Fibroblast of the conjunctiva (primary cell): ENCODE data around the gene KLF6.
"Not testable (repeated sequence)": the region's sequence is repeated elsewhere in the genome, so short reads cannot be mapped to it uniquely, and the experiment has no call there.

Experiments
- DNase-seq: peaks from one replicate; pipeline ENCODE4 v3.0.0-alpha.2; 2010; ENCODE audit warnings: low read depth

Gene KLF6

DNA sequence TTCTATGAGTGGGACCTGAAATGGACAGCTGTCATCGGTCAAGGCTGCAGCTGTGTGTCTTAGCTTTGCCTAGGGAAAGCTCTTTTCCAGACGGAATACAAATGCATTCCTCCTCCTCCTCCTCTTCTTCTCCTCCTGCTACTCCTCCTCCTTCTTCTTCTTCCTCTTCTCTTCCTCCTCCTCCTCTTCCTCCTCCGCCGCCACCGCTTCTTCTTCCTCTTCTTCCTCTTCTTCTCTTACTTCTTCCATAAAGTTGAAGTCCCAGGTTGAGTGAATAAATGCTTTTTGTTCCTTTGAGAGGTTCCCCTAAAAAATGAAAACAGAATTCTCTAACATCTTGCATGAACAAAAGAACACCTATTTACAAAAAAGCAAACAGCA is 28.7 kb downstream of the KLF6 start:
- DNase-seq, result no peak

DNA sequence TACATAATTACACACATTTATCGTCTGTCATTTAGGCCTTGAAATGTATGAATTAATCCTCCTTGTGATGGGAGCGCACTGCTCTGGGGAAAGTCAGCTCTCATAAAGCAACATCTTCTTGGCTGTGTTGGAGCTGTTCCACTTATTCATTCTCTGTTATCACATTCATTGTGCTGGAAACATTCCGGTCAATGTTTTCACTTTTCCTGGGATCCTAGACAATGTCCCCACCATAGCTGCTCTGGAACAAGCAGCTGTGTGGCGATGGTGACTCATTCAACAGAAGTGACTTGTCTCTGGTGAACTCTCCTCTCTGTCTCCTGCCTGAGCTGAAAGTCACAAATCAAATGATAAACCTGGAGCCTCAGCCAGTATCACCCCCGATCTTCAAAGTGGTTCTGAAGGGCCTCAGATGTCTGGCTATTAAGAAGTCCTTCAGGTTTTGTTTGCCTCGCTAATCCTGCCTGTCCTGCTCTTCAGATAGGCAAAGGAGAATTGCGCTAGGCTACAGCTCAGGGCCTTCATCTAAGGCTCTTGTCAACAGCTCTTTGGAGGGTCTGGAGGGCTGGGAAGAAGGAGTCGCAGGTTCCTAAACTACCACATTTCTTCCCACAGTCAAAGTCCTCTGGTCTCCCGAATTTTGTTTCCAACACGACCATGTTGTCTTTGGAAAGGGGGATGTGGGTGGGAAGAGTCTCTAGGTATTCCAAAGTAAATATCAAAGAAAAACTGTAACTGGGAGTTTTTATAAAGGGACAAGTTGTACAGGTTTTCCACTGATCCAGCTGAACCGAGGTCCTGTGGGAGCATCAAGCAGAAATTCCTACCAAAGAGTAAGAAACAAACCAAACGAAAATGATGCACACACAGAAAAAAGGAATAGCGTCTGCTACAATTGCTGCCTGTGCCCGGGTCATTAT is 29.3 kb downstream of the KLF6 start:
- no peak for DNase-seq

DNA sequence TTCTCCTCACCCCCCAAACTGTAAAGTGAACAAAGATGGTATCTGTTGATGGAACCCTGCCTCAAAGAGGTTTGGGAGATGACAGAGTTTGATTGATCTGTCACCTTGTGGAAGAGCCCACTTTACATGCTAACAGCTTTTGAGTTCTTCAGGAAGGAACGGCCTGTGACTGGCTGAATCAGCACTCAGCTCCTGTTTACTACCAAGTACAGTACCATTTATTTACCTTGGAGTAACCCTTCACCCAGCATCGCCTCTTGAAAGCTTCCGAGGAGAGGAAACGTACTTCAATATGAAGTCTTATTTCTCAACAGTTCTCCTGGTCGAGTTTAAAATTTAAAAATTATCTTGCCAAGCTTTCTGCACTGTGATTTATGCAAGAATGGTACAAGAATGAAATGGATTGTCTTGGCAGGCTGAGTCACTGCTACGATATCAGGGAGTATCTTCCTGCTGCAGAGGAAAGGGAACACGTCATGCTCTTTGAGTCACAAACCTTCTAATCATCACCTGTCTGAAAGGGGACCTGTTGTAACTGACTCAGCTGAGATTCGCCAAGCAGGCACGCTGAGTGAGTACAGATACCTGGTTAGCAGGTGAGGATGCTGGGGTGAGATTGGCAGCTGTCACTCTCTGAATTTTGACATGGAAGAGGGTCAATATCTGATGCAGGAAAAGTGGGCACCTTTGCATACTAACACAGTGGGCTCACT is 30.1 kb downstream of the KLF6 start:
- no peak for DNase-seq

DNA sequence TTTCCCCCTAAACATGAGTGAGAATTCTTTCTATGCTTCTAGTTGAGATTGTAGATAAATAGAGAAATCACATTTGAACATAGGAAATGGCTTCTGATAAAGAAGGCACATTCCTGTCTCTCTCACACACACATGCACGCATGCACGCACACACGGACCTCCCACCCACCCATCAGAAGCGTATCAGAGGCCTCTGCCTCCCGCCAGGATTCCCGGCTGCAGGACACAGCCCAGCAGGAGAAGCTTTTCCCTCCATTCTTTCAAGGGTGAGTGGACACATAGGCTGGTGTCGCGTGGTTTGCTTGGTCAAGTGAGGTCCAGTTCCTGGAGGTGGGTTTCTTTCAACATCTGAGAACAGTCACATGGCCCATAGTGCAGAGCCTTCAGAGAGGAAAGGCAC is 34.2 kb downstream of the KLF6 start:
- no peak for DNase-seq

DNA sequence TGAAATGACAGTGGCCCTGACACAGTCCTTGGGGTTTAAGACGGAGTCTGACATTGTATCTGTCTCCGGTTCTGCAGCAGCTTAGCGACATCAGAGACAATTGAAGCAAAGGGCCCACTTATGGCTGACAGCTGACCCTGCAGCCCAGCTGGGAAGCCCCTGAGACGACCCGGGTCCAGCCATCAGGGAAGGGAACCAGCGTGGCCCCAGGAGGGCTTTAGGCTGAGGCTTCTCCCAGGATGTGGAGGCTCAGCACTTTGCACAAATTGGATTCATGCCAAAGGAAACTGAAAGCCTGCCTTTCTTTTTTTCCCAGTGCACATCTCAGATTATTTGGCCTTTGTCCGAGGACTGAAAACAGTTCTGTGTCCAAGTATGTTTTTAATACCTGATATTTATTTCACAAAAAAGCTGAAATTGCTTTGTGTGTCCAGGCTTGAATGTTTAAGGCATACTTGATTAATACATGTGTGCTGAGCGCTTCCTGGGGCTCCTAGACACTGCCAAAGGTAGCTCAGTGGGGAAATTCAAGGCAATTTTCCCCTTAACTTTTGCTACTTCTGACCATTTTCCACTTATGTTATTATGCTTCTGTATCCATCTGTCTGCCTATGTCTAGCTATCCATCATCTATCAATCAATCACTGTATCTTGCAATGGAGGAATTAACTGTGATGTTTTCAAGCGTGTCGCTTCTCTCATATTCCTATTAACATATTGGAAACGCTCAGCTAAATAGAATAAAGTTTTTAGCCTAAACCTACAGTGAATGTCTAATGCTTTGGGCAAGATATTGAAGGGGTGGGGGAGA is 34.8 kb downstream of the KLF6 start:
- DNase-seq, result no peak

DNA sequence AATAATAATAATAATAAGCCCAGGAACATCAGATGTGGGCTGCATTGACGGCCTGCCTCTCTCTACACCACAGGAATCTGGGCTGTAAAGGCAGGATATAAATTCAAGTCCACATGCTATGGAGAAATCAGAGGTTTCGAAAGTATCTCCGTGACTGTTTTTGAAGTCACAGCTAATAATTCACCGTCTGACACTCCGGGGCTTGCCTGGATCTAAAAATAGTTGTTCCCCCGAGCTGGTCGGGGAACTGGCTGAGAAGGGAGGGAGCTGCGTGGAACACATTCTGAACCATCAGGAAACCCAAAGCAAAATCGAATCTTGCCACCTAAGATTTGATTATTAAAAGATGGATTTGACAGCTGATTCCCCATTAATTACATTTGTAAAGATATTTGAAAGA is 35.4 kb downstream of the KLF6 start:
- no peak for DNase-seq

DNA sequence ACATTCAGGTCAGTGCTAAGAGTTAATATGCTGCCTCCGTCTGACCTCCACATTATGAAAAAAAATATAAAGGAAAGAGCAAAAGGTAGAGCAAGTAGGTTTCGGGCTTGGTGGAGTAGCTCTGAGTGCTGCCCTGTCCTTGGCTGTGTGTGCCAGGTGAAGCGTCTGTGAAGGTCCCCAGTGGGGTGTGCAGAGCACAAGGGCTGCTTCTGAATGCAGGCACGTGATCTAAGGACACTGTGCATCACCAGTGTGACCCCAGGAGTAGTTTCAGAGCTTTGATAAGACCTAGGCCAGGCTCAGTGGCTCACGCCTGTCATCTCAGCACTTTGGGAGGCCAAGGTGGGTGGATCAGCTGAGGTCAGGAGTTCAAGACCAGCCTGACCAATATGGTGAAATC is 36.0 kb downstream of the KLF6 start:
- DNase-seq, result no peak

DNA sequence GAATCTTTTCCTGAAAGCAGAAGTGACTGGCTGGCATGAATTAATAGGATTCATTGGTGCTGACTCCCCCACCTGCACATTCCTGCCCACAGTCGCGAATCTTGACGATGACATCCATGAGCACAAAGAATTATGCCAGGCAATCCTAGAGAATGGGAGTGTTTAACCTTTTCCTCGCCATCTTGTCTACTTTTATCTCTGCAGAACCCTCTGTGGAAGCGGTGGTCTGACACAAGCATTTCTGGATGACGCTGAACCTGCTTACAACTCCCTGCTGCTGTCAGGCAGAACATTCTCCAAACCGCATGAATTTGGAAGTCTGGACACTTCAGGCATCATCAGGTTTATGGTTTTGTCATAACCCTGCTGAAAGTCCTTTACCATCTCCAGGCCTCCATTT is 36.5 kb downstream of the KLF6 start:
- DNase-seq, result no peak

DNA sequence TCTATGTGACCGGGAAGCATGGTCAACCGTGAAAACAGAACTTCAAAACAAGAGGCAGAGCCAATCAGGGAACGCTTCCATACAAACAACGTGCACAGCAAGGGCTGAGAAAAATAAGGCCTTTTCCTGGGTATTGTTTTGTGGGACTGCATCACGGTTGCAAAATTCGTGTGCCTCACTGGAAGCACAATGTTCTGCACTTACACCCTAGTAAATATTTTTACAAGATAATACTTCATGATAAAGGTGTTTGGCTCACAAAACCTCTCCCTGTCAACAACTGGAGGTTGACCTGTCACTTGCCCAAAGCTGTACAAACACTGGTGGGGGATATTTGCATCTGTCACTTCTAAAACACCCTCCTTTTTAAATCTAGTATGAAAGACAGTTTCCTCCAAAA is 37.0 kb downstream of the KLF6 start:
- no peak for DNase-seq

DNA sequence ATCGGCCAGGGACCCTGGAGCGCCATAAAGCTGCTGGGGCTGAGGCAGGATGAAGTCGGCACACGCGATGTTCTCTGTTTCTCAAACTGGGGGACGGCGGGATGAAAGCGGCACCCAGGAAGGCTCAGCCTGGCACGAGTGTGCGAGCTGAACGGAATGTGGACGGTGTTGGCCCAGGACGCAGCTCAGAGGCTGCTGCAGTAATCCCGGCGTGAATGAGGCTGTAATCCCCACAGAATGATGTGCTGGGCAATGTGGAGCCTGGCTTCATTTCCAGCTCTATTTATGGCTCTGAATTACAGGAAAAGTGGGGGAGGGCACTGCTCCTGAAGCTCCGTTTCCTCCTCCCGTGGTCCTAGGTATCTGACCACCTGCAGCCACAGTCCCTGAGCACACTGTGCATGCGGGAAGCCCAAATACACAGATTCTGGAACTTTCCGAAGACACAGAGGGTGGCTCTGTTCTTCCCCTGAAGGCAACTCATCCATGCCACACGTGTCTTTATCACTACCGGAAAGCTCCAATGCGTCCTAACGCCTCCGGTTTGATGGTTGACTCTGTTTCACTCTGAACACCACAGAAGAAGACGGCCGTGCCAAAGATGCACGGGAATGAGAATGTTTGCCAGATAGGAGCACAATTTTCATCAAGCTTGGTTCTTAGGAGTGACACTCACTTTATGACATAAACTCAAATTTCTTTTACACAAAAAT is 37.6 kb downstream of the KLF6 start:
- no peak for DNase-seq

DNA sequence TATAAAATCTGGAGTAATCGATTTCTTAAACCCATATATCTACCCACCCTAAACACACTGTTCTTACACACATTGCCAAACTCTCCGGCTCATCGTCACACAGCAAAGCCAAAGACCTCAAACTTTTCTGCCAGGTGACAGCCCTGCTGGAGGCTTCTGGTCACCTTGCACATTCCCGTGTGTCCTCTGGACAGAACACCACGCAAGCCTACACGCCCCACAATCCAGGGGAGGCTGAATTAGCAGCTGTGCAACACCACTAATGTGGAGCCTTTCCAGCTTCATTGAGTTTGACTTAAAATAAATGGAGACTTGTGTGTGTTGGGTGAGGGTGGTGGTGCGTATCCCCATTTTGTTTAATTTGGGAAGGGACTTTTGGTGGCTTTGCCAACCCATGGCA is 38.4 kb downstream of the KLF6 start:
- DNase-seq, result no peak

DNA sequence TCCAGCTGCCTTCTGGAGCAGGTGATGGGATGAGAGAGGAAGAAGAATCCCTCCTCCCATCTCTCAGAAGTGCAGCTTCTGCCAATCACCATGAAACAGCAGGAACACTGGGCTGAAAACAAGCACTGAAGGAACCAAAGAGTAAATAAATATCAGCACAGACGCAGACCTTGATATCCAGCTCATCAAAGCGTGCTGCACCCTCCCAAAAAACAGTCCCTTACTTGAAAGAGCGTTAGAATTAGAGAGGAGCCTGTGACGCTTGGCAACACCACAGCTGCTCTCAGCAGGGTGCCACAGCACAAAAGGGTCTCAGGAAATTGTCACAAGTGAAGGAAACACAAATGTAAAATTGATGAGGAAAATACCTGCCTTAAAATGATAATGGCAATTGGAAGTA is 39.5 kb downstream of the KLF6 start:
- no peak for DNase-seq

DNA sequence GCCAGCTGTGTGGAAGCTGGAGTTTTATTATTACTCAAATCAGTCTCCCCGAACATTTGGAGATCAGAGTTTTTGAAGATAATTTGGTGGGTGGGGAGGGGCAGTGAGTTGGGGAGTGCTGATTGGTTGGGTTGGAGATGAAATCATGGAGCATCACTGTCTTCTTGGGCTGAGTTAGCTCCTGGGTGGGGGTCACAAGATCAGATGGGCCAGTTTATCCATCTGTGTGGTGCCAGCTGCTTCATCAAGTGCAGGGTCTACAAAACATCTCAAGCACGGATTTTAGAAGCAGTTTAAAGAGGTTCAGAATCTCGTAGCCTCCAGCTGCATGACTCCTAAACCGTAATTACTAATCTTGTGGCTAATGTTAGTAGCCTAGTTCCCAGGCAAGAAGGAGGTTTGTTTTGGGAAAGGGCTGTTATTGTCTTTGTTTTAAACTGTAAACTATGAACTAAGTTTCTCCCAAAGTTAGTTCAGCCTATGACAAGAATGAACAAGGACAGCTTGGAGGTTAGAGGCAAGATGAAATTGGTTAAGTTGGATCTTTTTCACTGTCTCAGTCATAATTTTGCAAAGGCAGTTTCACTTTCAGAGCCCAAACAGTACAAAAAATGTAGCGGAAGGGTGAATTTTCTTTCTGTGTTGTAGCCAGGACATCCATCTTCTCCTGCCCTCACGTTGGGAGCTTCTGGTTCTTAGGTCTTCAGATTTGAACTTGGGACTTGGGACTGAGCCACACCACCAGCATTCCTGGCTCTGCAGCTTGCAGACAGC is 43.1 kb downstream of the KLF6 start:
- DNase-seq, result no peak

DNA sequence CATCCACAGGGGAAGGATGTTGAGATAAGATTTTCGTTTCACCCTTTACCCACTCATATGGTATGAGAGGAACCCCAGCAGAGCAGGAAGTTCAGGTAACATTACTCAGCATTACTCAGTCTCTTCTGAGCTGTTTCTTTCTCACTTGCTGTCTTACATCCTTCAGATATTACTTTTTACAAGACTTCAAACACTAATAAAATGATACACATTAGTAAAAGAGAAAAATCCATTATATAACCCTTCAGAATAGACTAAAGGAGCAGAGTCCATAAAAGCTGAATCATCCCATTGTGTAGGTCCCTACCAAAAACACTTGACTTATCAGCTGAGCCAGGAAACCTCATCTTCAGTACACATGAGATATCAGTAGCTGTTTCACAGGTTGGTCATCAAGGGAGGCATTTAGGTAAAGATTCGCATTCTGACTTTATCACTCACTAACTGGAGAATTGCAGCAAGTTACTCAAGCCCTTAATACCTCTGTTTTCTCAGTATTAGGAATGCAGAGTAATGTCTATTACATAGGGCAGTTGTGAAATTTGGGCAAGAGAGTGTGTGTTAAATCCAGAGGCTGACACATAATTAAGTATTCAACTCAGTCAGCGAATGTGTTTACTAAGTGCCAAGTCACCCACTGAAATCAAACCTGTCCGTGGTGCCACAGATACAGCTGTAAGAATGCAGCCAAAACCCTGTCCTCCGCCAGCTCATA is 44.7 kb downstream of the KLF6 start:
- DNase-seq, result no peak

DNA sequence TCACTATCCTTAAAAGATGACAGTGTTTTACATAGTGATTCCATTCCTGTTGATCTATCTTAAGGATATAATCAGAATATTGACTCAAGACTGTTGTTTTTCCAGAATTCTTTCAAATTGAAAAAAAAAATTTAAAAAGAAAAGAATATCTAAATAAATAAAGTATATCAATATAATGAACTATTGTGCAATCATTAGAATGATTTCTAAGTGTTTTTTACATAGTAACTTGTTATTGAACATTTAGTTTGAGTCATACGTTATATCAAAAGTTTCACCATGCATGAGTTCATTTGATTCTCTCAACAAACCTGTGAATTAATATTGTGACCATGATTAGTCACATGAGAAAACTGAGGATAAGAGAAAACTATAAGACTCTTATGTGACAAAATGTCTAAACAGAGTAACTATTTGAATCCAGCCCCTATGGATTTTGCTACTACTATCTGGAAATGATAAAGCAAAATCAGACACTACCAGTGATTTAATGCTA is 46.1 kb downstream of the KLF6 start:
- no peak for DNase-seq

DNA sequence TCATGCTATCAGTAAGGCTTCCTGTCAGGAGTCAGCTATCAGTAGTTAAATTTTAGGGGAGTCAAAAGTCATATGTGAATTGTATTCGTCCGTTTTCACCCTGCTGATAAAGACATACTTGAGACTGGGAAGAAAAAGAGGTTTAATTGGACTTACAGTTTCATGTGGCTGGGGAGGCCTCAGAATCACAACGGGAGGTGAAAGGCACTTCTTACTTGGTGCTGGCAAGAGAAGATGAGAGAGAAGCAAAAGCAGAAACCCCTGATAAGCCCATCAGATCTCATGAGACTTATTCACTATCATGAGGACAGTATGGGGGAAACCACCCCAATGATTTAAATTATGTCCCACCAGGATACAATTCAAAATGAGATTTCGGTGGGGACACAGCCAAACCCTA is 47.1 kb downstream of the KLF6 start:
- no peak for DNase-seq

DNA sequence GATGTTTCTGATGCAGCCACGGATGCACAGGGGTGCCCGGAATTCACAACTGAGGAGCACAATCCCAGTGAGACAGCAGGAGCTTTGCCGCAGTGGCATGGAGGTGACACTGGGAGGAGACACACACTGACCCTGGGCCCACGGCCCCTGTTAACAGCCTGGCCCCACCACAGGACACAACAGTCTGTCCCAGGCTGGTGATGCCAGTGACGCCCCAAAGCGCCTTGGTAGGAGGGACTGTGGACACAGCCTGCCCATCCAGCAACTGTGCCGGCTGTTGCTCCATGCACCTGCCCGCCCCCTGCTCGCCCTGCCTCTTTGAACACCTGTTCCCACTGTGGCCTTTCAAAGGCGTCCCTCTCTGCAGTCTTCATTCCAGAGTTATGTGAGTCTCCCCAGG is 49.8 kb downstream of the KLF6 start:
- DNase-seq, result no peak

DNA sequence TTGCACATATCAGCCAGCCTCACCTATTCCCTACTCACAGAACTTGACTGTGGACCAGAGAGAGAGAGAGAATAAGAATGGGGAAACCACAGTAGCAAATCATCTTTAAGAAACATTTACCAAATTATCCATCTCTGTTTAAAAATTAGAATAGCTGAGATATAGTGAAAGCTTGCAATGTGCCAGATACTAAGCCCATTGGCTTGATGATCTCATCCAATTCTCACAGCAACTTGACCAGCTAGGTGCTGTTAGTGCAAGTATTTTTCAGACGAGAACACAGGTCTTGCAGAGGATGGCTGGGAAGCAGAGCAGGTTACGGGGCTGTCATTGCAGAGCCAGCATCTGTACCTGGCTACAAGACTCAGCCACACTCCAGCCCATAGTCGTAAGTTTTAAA is 50.9 kb downstream of the KLF6 start:
- DNase-seq, result no peak

DNA sequence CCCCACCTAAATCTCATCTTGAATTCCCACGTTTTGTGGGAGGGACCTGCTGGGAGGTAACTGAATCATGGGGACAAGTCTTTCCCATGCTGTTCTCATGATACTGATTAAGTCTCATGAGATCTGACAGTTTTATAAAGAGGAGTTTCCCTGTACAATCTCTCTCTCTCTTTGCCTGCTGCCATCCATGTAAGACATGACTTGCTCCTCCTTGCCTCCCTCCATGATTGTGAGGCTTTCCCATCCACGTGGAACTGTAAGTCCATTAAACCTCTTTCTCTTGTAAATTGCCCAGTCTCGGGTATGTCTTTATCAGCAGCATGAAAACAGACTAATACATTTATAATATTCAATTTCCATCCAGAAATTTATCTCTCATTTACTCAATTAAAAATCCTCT is 52.8 kb downstream of the KLF6 start:
- not testable (repeated sequence) for DNase-seq

DNA sequence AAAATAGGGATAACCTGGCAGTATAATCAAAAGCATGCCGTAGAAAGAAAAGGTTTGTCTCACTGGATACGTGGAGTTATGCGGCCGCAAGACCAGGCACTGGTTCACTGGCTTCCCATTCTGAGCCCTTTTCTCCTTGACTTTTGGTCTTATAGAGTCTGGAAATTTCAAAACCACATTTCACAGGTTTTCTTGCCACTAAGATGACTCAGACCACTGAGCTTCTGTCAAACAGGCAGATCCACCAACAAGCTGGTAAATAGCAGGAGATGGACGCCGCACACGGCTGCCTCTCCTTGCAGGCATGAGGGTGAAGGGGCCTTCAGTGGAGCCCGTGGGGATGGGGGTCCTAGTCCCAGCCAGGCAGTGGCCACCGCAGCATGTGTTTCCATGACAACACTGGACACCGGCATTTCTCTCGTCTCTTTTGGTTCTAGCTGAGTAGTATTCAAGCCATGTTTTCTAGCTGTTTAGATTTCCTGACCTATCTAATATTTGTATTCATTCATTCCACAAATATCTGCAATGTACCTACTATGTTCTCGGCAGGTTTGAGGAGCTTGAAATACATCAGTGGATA is 55.5 kb downstream of the KLF6 start:
- no peak for DNase-seq
